Small intestine (tissue), 7 donors: ENCODE results near the gene RNF113A. TPM values are rescaled to one million over a fixed set of nuclear protein-coding genes. Genes with fewer than 3 reads are reported as not detected.
A peak's percentile ranks its signal among the peaks of the same experiment; 100 is the strongest.
"Not testable (repeated sequence)": the region's sequence is repeated elsewhere in the genome, so short reads cannot be mapped to it uniquely, and the experiment has no call there.

ENCODE experiments used
- DNase-seq, 2 donors: peaks; one replicate each; pipeline versions ENCODE4 v3.0.0 to v3.0.0-alpha.2; 2013
- FAIRE-seq: peaks from 2 replicates; lab custom pipeline; 2012; peaks lifted over from hg19 to GRCh38; lab: Jason Lieb, UNC
- H3K27ac ChIP-seq, 3 donors: one replicate each; pipeline ENCODE4 v1.5.1; 2013; ENCODE audit warnings: low read length in 2 of 3, mild to moderate bottlenecking in 2 of 3, control low read depth in 1 of 3, inconsistent platforms in 1 of 3, low read depth in 1 of 3, moderate library complexity in 1 of 3
- H3K27me3 ChIP-seq, 3 donors: one replicate each; pipeline ENCODE4 v1.6.1; 2013; ENCODE audit warnings: low read length in 3 of 3, inconsistent platforms in 1 of 3; ENCODE audit not compliant: control insufficient read depth in 3 of 3, insufficient read depth in 3 of 3
- H3K36me3 ChIP-seq, 3 donors: one replicate each; pipeline ENCODE4 v1.6.1; 2013; ENCODE audit warnings: low read length in 3 of 3, inconsistent platforms in 1 of 3, low read depth in 1 of 3, mild to moderate bottlenecking in 1 of 3, moderate library complexity in 1 of 3; ENCODE audit not compliant: control insufficient read depth in 3 of 3, insufficient read depth in 2 of 3
- H3K4me1 ChIP-seq, 3 donors: one replicate each; pipeline ENCODE4 v1.6.1; 2013; ENCODE audit warnings: low read length in 2 of 3, inconsistent platforms in 1 of 3, low read depth in 1 of 3, mild to moderate bottlenecking in 1 of 3, moderate library complexity in 1 of 3; ENCODE audit not compliant: control insufficient read depth in 3 of 3, insufficient read depth in 2 of 3
- H3K4me3 ChIP-seq, 3 donors: one replicate each; pipeline ENCODE4 v1.5.1; 2013; ENCODE audit warnings: low read length in 3 of 3, control low read depth in 1 of 3, inconsistent platforms in 1 of 3, low read depth in 1 of 3, mild to moderate bottlenecking in 1 of 3, moderate library complexity in 1 of 3
- H3K9me3 ChIP-seq, 2 donors: one replicate each; pipeline ENCODE4 v1.6.1; 2013; ENCODE audit warnings: low read depth in 1 of 2, low read length in 1 of 2; ENCODE audit not compliant: control insufficient read depth in 2 of 2, insufficient read depth in 1 of 2
- WGBS, 3 donors: extraction: QIAGEN DNeasy Blood & Tissue Kit; methylation state at CpG; one replicate each; pipeline ENCODE4 v1.1.7; 2013; 5-methylcytosine and 5-hydroxymethylcytosine counted together
- polyA plus RNA-seq, 4 donors: library from polyadenylated mRNA; stranded (reverse) in 3 of 4; unstranded in 1 of 4; fragments of 200-250 nt in 3 of 4; fragments of 120-200 nt in 1 of 4; gene quantifications; one replicate each; pipeline versions ENCODE4 v1.2.1 to v1.2.3, GENCODE V29; 2013
- donor health status: healthy with polysubstance abuse.
- donor health status: control.
- donor health status: control.
- donor health status: Bipolar disorder and iron deficiency.
- donor health status: healthy.

Gene RNF113A
- polyA plus RNA-seq, 4 donors, result 17.5 to 27.5 (median 21.0) TPM

DNA sequence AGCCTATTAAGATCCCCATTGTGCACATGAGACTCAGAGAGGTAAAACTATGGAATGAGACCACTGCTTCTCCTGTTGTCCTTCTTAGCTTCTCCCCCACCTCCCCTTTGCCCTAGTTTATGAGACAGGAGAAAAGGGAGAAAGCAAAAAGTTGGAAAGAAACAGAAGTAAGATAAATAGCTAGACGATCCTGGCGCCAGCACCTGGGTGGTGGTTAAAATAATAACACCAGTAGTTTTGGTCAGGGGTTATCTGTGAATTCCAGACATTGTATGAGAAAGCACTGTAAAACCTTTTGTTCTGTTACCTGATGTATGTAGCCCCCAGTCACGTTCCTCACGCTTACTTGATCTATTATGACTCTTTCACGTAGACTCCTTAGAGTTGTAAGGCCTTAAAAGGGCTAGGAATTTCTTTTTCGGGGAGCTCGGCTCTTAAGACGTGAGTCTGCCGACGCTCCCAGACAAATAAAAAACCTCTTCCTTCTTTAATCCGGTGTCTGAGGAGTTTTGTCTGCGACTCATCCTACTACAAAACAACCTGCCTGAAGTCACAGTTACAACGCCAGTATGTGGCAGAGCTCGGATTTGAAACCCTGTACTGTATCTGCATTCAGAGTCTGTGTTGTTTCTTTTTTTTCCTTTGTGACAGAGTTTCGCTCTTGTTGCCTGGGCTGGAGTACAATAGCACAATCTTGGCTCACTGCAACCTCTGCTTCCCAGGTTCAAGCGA, 20.6 kb upstream of the RNF113A start:
- H3K27ac ChIP-seq, H3K4me1 ChIP-seq, FAIRE-seq, H3K27me3 ChIP-seq, H3K9me3 ChIP-seq, DNase-seq, H3K4me3 ChIP-seq, H3K36me3 ChIP-seq: not testable (repeated sequence)
- 70 to 88% (median 84%) methylated on average over 15 to 16 of the region's 16 CpGs for WGBS, 3 donors

- not testable (repeated sequence) for H3K36me3 ChIP-seq, FAIRE-seq
- WGBS, 3 donors, result 91 to 95% (median 93%) methylated on average over 13 to 35 of the region's 36 CpGs
These were observed 19.1 kb upstream of the RNF113A start for GRCh38 chrX:119890626-119891025.

GRCh38 chrX:119887721-119888425, 16.3 kb upstream of the RNF113A start:
- H3K36me3 ChIP-seq, result no peaks in the 10 kb centered on the region
- no peaks in the 10 kb centered on the region for H3K4me1 ChIP-seq
- no peak overlapping the region for H3K27ac ChIP-seq
- 8 to 42% (median 19%) methylated on average over 14 to 40 of the region's 40 CpGs for WGBS, 3 donors
- H3K4me3 ChIP-seq, result peak overlapping the region in 2 of 3 donors; percentile 43
- no peak for FAIRE-seq
- H3K9me3 ChIP-seq, result no peaks in the 10 kb centered on the region
- H3K27me3 ChIP-seq, result no peaks in the 10 kb centered on the region
- DNase-seq, result peak; percentile 71 to 77

More at GRCh38 chrX:119890626-119891025, 19.1 kb upstream of the RNF113A start:
- H3K4me1 ChIP-seq, DNase-seq, H3K27ac ChIP-seq, H3K9me3 ChIP-seq, H3K27me3 ChIP-seq, H3K4me3 ChIP-seq: not testable (repeated sequence)

- Histone ChIP-seq H3K4me3 (peak overlapping the region in 1 of 3 donors; percentile 24), H3K27me3 (no peaks in the 10 kb centered on the region), H3K27ac (peak overlapping the region in 1 of 3 donors; percentile 39), H3K36me3 (no peaks in the 10 kb centered on the region), H3K4me1 (no peaks in the 10 kb centered on the region), H3K9me3 (no peaks in the 10 kb centered on the region)
- 29 to 61% (median 52%) methylated on average over 11 of the region's 11 CpGs for WGBS, 3 donors
- FAIRE-seq (peak; percentile 96), DNase-seq (peak in 1 of 2 donors; percentile 94)
These were observed 14.3 kb upstream of the RNF113A start for GRCh38 chrX:119885554-119886428.

DNA sequence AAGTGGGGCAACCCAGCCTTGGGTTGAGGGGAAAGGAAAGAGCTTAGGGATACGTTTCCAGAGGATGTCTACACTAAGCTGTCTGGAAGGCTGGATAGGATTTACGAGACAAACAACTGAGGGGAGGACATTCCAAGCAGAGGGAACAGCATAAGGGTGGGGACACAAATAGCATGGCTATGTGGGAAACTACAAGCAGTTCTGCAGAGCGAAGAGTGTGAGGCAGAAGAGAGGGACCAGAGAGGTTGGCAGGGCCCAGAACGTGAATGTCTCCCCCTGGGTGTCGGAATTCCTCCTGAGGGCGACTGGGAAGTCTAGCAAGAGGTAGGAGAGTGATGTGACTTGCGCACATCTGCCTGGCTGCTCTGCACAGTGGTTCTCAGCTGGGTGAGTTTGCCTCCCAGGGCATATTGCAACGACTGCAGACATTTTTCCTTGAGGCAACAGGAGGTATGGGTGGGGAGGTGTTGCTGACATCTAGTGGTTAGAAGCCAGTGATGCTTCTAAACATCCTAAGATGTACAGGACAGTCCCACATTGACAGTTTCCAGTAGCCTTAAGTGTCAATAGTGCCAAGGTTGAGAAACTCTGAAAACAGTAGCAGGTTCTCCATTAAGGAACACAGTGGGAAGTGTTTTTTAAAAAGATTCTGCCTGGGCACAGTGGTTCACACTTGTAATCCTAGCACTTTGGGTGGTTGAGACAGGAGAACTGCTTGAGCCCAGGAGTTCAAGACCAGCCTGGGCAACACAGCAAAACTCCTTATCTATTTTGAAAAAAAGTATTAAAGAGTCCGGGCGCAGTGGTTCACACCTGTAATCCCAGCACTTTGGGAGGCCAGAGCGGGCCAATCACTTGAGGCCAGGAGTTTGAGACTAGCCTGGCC, 9.3 kb upstream of the RNF113A start:
- H3K27ac ChIP-seq, result no peak overlapping the region
- H3K4me3 ChIP-seq, result no peak overlapping the region
- DNase-seq (peak; percentile 47 to 55), FAIRE-seq (no peak)
- no peaks in the 10 kb centered on the region for H3K4me1 ChIP-seq
- WGBS, 3 donors, result 55 to 68% (median 55%) methylated on average over 9 to 11 of the region's 11 CpGs
- peaks cover 0 to 10% (median 0%) of the 10 kb centered on the region in 3 donors for H3K36me3 ChIP-seq
- H3K27me3 ChIP-seq, result no peaks in the 10 kb centered on the region
- H3K9me3 ChIP-seq, result no peaks in the 10 kb centered on the region

- Histone ChIP-seq H3K36me3 (peaks cover 0 to 14% (median 0%) of the 10 kb centered on the region in 3 donors), H3K9me3 (no peaks in the 10 kb centered on the region), H3K27me3 (no peaks in the 10 kb centered on the region), H3K4me1 (no peaks in the 10 kb centered on the region), H3K27ac (no peak overlapping the region), H3K4me3 (no peak overlapping the region)
- FAIRE-seq (no peak), DNase-seq (no peak)
- WGBS, 3 donors, result 74 to 88% (median 77%) methylated on average over 5 of the region's 5 CpGs
These were observed 8.5 kb upstream of the RNF113A start for GRCh38 chrX:119880076-119880475.

- FAIRE-seq (no peak), DNase-seq (no peak)
- H3K36me3 ChIP-seq, result peaks cover 0 to 14% (median 0%) of the 10 kb centered on the region in 3 donors
- no peaks in the 10 kb centered on the region for H3K27me3 ChIP-seq
- no peaks in the 10 kb centered on the region for H3K9me3 ChIP-seq
- 59 to 75% (median 60%) methylated on average over 2 of the region's 2 CpGs for WGBS, 3 donors
- no peak overlapping the region for H3K27ac ChIP-seq
- no peak overlapping the region for H3K4me3 ChIP-seq
- no peaks in the 10 kb centered on the region for H3K4me1 ChIP-seq
These were observed 7.2 kb upstream of the RNF113A start for GRCh38 chrX:119878740-119879139.
